HepG2 (cell line): ENCODE results near the gene HP1BP3. TPM values are rescaled to one million over a fixed set of nuclear protein-coding genes. Genes with fewer than 3 reads are reported as not detected.
A peak's percentile ranks its signal among the peaks of the same experiment; 100 is the strongest.

Source experiments
- ATAC-seq: fragments of 200-7000 bp; cut with Tn5 transposase; 3 replicates; pipeline ENCODE4 v1.9.1; 2020; ENCODE audit warnings: mild to moderate bottlenecking, moderate library complexity
- BruUV-seq: library from RNA; stranded (reverse); fragments of 400-500 nt; replicated peaks from 2 replicates; lab custom pipeline; 2021; lab: Mats Ljungman, UMichigan
- CTCF ChIA-PET: fragments of 300-600 bp; formaldehyde crosslinking; extraction: SDS; loops from one replicate; lab custom pipeline; 2021; ENCODE audit warnings: low total read pairs, inconsistent platforms, low intra/inter-chr PET ratio; lab: Yijun Ruan, JAX
- POLR2A ChIA-PET: fragments of 350-600 bp; sonication (Branson Sonifier 250); formaldehyde crosslinking; loops from one replicate; lab custom pipeline; 2020; ENCODE audit warnings: antibody characterized with exemption, inconsistent platforms; lab: Yijun Ruan, JAX
- DNase-seq: peaks from one replicate; pipeline ENCODE4 v3.0.0-alpha.2; 2015; ENCODE audit warnings: low spot score
- FAIRE-seq: peaks from 3 replicates; lab custom pipeline; 2011; peaks lifted over from hg19 to GRCh38; lab: Jason Lieb, UNC
- H2AFZ ChIP-seq: one replicate; pipeline ENCODE4 v1.6.1; 2011; ENCODE audit warnings: low read length, inconsistent platforms
- H3K27ac ChIP-seq: fragments of 300-600 bp; 3 replicates; pipeline ENCODE4 v1.8.0; 2011; ENCODE audit warnings: mixed run types, mild to moderate bottlenecking, mixed read lengths, low read length, inconsistent platforms; ENCODE audit not compliant: insufficient read depth; ENCODE audit errors: extremely low read length
- H3K27me3 ChIP-seq, 2 experiments: fragments of 200-600 bp in 1 of 2; 2 replicates in 1 of 2; 3 replicates in 1 of 2; pipeline versions ENCODE4 v1.6.0 to v1.8.0; 2011; ENCODE audit warnings: low read length in 2 of 2, mild to moderate bottlenecking in 2 of 2, moderate library complexity in 2 of 2, inconsistent platforms in 1 of 2; ENCODE audit not compliant: insufficient read depth in 2 of 2, control insufficient read depth in 1 of 2
- H3K36me3 ChIP-seq, 2 experiments: fragments of 200-600 bp in 1 of 2; replicated peaks in 1 of 2; 2 replicates in 1 of 2; 3 replicates in 1 of 2; pipeline versions ENCODE4 v1.5.1 to v1.8.0; 2011; ENCODE audit warnings: low read length in 2 of 2, inconsistent platforms in 1 of 2; ENCODE audit not compliant: insufficient read depth in 2 of 2, control insufficient read depth in 1 of 2
- H3K4me1 ChIP-seq: 2 replicates; pipeline ENCODE4 v1.5.1; 2012; ENCODE audit warnings: low read length, inconsistent platforms; ENCODE audit not compliant: insufficient read depth
- H3K4me2 ChIP-seq: 2 replicates; pipeline ENCODE4 v1.6.0; 2011; ENCODE audit warnings: low read depth, low read length, inconsistent platforms
- H3K4me3 ChIP-seq, 3 experiments: fragments of 200-600 bp in 1 of 3; sonication (generic), shearing (Covaris generic) in 1 of 3; replicated peaks in 1 of 3; 2 replicates each; pipeline ENCODE4 v1.5.1; 2011 to 2016; ENCODE audit warnings: low read length in 3 of 3, inconsistent platforms in 2 of 3, low read depth in 2 of 3, mild to moderate bottlenecking in 2 of 3, control low read depth in 1 of 3, mixed read lengths in 1 of 3; ENCODE audit not compliant: insufficient read depth in 1 of 3
- H3K79me2 ChIP-seq: one replicate; pipeline ENCODE4 v1.6.1; 2011; ENCODE audit warnings: low read length, inconsistent platforms; ENCODE audit not compliant: insufficient read depth
- H3K9ac ChIP-seq: 2 replicates; pipeline ENCODE4 v1.6.0; 2011; ENCODE audit warnings: mild to moderate bottlenecking, low read depth, low read length, inconsistent platforms; ENCODE audit not compliant: insufficient read depth
- H3K9me3 ChIP-seq: 2 replicates; pipeline ENCODE4 v1.5.1; 2012; ENCODE audit warnings: mild to moderate bottlenecking, low read length
- H4K20me1 ChIP-seq: 2 replicates; pipeline ENCODE4 v1.6.0; 2011; ENCODE audit warnings: inconsistent platforms, mild to moderate bottlenecking, low read length, moderate library complexity; ENCODE audit not compliant: insufficient read depth
- ATF7-NPFF ChIP-seq: sonication (generic); formaldehyde crosslinking; IDR thresholded peaks from 2 replicates; pipeline ENCODE4 v1.8.1; 2023; ENCODE audit warnings: mild to moderate bottlenecking, low read depth, missing genetic modification reagents, moderate library complexity
- CREB3 ChIP-seq: sonication (generic); formaldehyde crosslinking; IDR thresholded peaks from 2 replicates; pipeline ENCODE4 v1.5.0; 2020; ENCODE audit warnings: missing genetic modification reagents
- MNT ChIP-seq: fragments of 450-650 bp; IDR thresholded peaks from 2 replicates; pipeline ENCODE4 v1.6.1; 2016
- MXI1 ChIP-seq: IDR thresholded peaks from 3 replicates; pipeline ENCODE4 v1.6.1; 2012; ENCODE audit warnings: low read depth, low read length, inconsistent platforms, borderline replicate concordance
- SP5 ChIP-seq: IDR thresholded peaks from 2 replicates; pipeline ENCODE4 v1.6.1; 2016; ENCODE audit warnings: low read depth, borderline replicate concordance
- THRA ChIP-seq: sonication (generic); formaldehyde crosslinking; IDR thresholded peaks from 2 replicates; pipeline ENCODE4 v1.4.0; 2020; ENCODE audit warnings: missing genetic modification reagents, borderline replicate concordance
- ZFP90 ChIP-seq: sonication (generic); formaldehyde crosslinking; IDR thresholded peaks from 2 replicates; pipeline ENCODE4 v1.8.0; 2022; ENCODE audit warnings: missing genetic modification reagents, mild to moderate bottlenecking, inconsistent platforms, borderline replicate concordance
- WGBS: methylation state at CpG from one replicate; pipeline ENCODE4 v1.1.6; 2017; ENCODE audit warnings: low lambda C conversion rate; 5-methylcytosine and 5-hydroxymethylcytosine counted together
- in situ Hi-C: cut with HindIII; loops from 2 replicates; pipeline ENCODE4 v1.10.0; 2017; ENCODE audit warnings: low pct_unique_long_range_greater_than_20kb; ENCODE audit not compliant: extremely low pct_ligation_motif_present
- intact Hi-C: fragments of 100-400 bp; cut with micrococcal nuclease; formaldehyde crosslinking; loops from one replicate; pipeline ENCODE4 v1.10.0; 2022; ENCODE audit not compliant: unreplicated experiment
- polyA plus RNA-seq, 8 experiments: library from polyadenylated mRNA; depleted of rRNA in 3 of 8; stranded (reverse) in 7 of 8; unstranded in 1 of 8; fragments of >200 nt; fragmentation: Illumina TruSeq in 4 of 8; extraction: Trizol in 4 of 8; gene quantifications; 2 replicates each; pipeline versions ENCODE4 v1.2.1 to v1.2.3, GENCODE V29; 2011 to 2016; ENCODE audit warnings: low read depth in 4 of 8, missing spikeins in 1 of 8, mixed read lengths in 1 of 8; ENCODE audit not compliant: insufficient read depth in 1 of 8
- total RNA-seq, 5 experiments: library from RNA; depleted of rRNA; stranded (reverse); fragments of >200 nt; fragmentation: Illumina TruSeq; extraction: Trizol; gene quantifications; 2 replicates each; pipeline ENCODE4 v1.2.3, GENCODE V29; 2016; ENCODE audit warnings: low read depth in 1 of 5
- TF ChIP-seq, protein P1 (sequence below), 2 experiments: fragments of 450-650 bp in 1 of 2; sonication (generic) in 1 of 2; formaldehyde crosslinking; IDR thresholded peaks; 2 replicates each; pipeline versions ENCODE4 v1.5.0 to v1.8.0; 2020 to 2022; ENCODE audit warnings: mild to moderate bottlenecking in 1 of 2, missing genetic modification reagents in 1 of 2
- TF ChIP-seq, protein P2 (sequence below): sonication (generic); formaldehyde crosslinking; IDR thresholded peaks from 2 replicates; pipeline ENCODE4 v1.5.1; 2020; ENCODE audit warnings: mild to moderate bottlenecking, missing genetic modification reagents, moderate library complexity

The HP1BP3 gene
- total and polyA plus RNA-seq, 2 of the 13 experiments (the other 11 are each of a cell fraction or from before 2014, with no cell fraction given): 98.5 to 137 TPM

DNA sequence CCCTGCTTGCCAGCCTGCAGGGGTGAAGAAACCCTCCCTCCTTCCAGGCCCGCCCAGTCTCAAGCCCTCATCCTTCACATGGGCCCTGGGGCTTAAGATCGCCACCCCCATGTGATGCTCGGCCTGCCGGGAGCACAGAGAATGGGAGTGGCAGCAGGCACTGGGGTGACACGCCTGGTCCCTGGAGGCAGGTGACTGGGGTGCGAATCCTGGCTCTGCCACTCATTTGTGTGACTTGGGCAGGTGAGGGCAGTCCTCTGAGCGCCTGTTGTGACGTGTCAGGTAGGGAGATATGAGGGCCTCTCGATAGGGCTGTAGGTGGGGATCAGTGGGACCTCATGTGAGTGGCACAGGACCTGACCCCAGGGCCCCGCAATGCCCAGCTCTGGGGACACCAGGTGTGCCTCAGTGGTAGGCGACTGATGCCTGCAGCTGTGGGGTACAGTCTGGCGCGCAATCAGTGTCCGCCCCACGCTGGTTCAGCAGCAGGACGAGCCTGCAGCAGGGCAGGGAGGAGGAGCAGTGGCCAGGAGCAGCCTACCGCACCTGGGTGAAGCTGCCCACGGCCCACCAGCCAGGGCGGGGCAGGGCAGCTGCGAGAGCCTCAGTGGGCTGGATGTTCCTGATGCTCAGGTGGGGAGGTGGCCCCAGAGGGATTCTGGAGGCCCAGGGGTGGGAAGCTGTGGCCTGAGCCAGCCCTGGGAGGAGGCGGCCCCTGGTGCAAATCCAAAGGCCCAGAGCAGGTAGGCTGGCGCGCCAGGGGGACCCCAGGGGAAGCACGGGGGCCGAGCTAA, 60.8 kb downstream of the HP1BP3 start (continued):
- TF ChIP-seq, protein P1, sequence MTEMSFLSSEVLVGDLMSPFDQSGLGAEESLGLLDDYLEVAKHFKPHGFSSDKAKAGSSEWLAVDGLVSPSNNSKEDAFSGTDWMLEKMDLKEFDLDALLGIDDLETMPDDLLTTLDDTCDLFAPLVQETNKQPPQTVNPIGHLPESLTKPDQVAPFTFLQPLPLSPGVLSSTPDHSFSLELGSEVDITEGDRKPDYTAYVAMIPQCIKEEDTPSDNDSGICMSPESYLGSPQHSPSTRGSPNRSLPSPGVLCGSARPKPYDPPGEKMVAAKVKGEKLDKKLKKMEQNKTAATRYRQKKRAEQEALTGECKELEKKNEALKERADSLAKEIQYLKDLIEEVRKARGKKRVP (CRISPR knock-in tag; IDR thresholded peaks at IDR 0.05): no peak
- TF ChIP-seq ZFP90 (no peak), CREB3 (CRISPR knock-in tag) (no peak)
- TF ChIP-seq, all 625 proteins: peak for 0

- WGBS: 72% methylated on average over 17 of the region's 29 CpGs
- ATAC-seq (no peak), DNase-seq (no peak), FAIRE-seq (no peak)
- CTCF ChIA-PET: no interaction called here
- Histone ChIP-seq H3K79me2 (no peaks in the 10 kb centered on the region), H3K9me3 (no peaks in the 10 kb centered on the region), H3K4me1 (peaks cover 24% of the 10 kb centered on the region), H3K27ac (no peak overlapping the region), H3K36me3 (no peaks in the 10 kb centered on the region), H3K27me3 (peaks cover 3 to 7% of the 10 kb centered on the region in 2 experiments; a peak in 3 of 5 replicates), H2AFZ (no peak overlapping the region), H3K4me3 (no peak overlapping the region), H3K9ac (no peak overlapping the region), H3K4me2 (no peak overlapping the region), H4K20me1 (no peaks in the 10 kb centered on the region)
- BruUV-seq: no TSS peak
- POLR2A ChIA-PET: interaction anchor here (1.3 kb wide), 1 partner anchor 28 kb away, joined by 3 read pairs; no protein-coding TSS in a partner anchor
- intact Hi-C loops (no loop called here), in situ Hi-C loops (no loop called here)
- TF ChIP-seq THRA (CRISPR knock-in tag) (no peak), ATF7-NPFF (CRISPR knock-in tag) (no peak), MXI1 (0 out of 3 replicates have a peak, but pooled peaks have one; percentile 24), MNT (peak; percentile 98), SP5 (no peak)
- TF ChIP-seq, protein P2, sequence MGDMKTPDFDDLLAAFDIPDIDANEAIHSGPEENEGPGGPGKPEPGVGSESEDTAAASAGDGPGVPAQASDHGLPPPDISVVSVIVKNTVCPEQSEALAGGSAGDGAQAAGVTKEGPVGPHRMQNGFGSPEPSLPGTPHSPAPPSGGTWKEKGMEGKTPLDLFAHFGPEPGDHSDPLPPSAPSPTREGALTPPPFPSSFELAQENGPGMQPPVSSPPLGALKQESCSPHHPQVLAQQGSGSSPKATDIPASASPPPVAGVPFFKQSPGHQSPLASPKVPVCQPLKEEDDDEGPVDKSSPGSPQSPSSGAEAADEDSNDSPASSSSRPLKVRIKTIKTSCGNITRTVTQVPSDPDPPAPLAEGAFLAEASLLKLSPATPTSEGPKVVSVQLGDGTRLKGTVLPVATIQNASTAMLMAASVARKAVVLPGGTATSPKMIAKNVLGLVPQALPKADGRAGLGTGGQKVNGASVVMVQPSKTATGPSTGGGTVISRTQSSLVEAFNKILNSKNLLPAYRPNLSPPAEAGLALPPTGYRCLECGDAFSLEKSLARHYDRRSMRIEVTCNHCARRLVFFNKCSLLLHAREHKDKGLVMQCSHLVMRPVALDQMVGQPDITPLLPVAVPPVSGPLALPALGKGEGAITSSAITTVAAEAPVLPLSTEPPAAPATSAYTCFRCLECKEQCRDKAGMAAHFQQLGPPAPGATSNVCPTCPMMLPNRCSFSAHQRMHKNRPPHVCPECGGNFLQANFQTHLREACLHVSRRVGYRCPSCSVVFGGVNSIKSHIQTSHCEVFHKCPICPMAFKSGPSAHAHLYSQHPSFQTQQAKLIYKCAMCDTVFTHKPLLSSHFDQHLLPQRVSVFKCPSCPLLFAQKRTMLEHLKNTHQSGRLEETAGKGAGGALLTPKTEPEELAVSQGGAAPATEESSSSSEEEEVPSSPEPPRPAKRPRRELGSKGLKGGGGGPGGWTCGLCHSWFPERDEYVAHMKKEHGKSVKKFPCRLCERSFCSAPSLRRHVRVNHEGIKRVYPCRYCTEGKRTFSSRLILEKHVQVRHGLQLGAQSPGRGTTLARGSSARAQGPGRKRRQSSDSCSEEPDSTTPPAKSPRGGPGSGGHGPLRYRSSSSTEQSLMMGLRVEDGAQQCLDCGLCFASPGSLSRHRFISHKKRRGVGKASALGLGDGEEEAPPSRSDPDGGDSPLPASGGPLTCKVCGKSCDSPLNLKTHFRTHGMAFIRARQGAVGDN (CRISPR knock-in tag): peak; percentile 9; the same call in 1 of the 2 replicates
These were observed 61.7 kb downstream of the HP1BP3 start for GRCh38 chr1:20725189-20726117.
